NT2/D1 (cell line): Measurements from ENCODE around the gene ZNF599.
A peak's percentile ranks its signal among the peaks of the same experiment; 100 is the strongest.

Source experiments
- DNase-seq: peaks from one replicate; pipeline ENCODE4 v3.0.0-alpha.2; 2011; ENCODE audit warnings: low read depth, low spot score
- H3K27me3 ChIP-seq: 2 replicates; pipeline ENCODE4 v1.6.0; 2011; ENCODE audit warnings: mild to moderate bottlenecking; ENCODE audit not compliant: insufficient read length, insufficient read depth
- H3K36me3 ChIP-seq: 2 replicates; pipeline ENCODE4 v1.6.1; 2011; ENCODE audit warnings: mild to moderate bottlenecking, low read length, mixed read lengths; ENCODE audit not compliant: insufficient read depth, insufficient read length
- H3K4me1 ChIP-seq: 2 replicates; pipeline ENCODE4 v1.5.1; 2011; ENCODE audit not compliant: insufficient read depth, insufficient read length
- H3K4me3 ChIP-seq: 2 replicates; pipeline ENCODE4 v1.5.1; 2011; ENCODE audit warnings: low read depth; ENCODE audit not compliant: insufficient read length
- H3K9ac ChIP-seq: 2 replicates; pipeline ENCODE4 v1.6.0; 2011; ENCODE audit warnings: low read depth; ENCODE audit not compliant: insufficient read length
- H3K9me3 ChIP-seq: 2 replicates; pipeline ENCODE4 v1.5.1; 2011; ENCODE audit warnings: mild to moderate bottlenecking, low read length; ENCODE audit not compliant: insufficient read depth
- SUZ12 ChIP-seq: IDR thresholded peaks from 2 replicates; pipeline ENCODE4 v1.6.1; 2011; ENCODE audit not compliant: insufficient read length, insufficient read depth; ENCODE audit errors: extremely low read depth
- YY1 ChIP-seq: IDR thresholded peaks from 2 replicates; pipeline ENCODE4 v1.6.1; 2011; ENCODE audit not compliant: insufficient read length, insufficient read depth
- ZNF274 ChIP-seq: IDR thresholded peaks from 2 replicates; pipeline ENCODE4 v1.6.1; 2011; ENCODE audit warnings: mild to moderate bottlenecking, low read depth, low read length

Gene ZNF599

GRCh38 chr19:34722353-34722752, 50.7 kb downstream of the ZNF599 start:
- no peak overlapping the region for H3K4me3 ChIP-seq
- H3K9me3 ChIP-seq = no peaks in the 10 kb centered on the region
- no peaks in the 10 kb centered on the region for H3K4me1 ChIP-seq
- no peaks in the 10 kb centered on the region for H3K27me3 ChIP-seq
- H3K9ac ChIP-seq = no peak overlapping the region
- TF ChIP-seq SUZ12 = no peak
- TF ChIP-seq YY1 = no peak
- TF ChIP-seq ZNF274 = no peak
- no peak for DNase-seq
- H3K36me3 ChIP-seq = no peaks in the 10 kb centered on the region

- no peak for TF ChIP-seq YY1
- no peak for TF ChIP-seq ZNF274
- no peak for TF ChIP-seq SUZ12
- no peaks in the 10 kb centered on the region for H3K36me3 ChIP-seq
These were observed 57.7 kb downstream of the ZNF599 start for GRCh38 chr19:34715357-34715756.

GRCh38 chr19:34713262-34713637, 59.8 kb downstream of the ZNF599 start:
- TF ChIP-seq SUZ12 (no peak), YY1 (no peak), ZNF274 (no peak)
- H3K36me3 ChIP-seq = no peaks in the 10 kb centered on the region
- no peak for DNase-seq
- no peak overlapping the region for H3K4me3 ChIP-seq
- H3K9me3 ChIP-seq = peaks cover 38% of the 10 kb centered on the region
- H3K4me1 ChIP-seq = no peaks in the 10 kb centered on the region
- H3K9ac ChIP-seq = no peak overlapping the region
- no peaks in the 10 kb centered on the region for H3K27me3 ChIP-seq

More at GRCh38 chr19:34715357-34715756, 57.7 kb downstream of the ZNF599 start:
- Histone ChIP-seq H3K9me3 (peaks cover 38% of the 10 kb centered on the region), H3K4me3 (no peak overlapping the region), H3K9ac (no peak overlapping the region), H3K4me1 (no peaks in the 10 kb centered on the region), H3K27me3 (no peaks in the 10 kb centered on the region)
- DNase-seq = no peak

- peaks cover 38% of the 10 kb centered on the region for H3K9me3 ChIP-seq
- DNase-seq = peak; percentile 63
- H3K9ac ChIP-seq = no peak overlapping the region
- H3K4me3 ChIP-seq = no peak overlapping the region
- no peaks in the 10 kb centered on the region for H3K4me1 ChIP-seq
- no peaks in the 10 kb centered on the region for H3K27me3 ChIP-seq
- no peak for TF ChIP-seq ZNF274
- TF ChIP-seq SUZ12 = no peak
- no peak for TF ChIP-seq YY1
- no peaks in the 10 kb centered on the region for H3K36me3 ChIP-seq
These were observed 60.4 kb downstream of the ZNF599 start for GRCh38 chr19:34712395-34713261.

- no peaks in the 10 kb centered on the region for H3K36me3 ChIP-seq
- TF ChIP-seq SUZ12 = no peak
- TF ChIP-seq YY1 = no peak
- no peak for TF ChIP-seq ZNF274
- DNase-seq = no peak
- no peak overlapping the region for H3K9ac ChIP-seq
- no peaks in the 10 kb centered on the region for H3K4me1 ChIP-seq
- peaks cover 38% of the 10 kb centered on the region for H3K9me3 ChIP-seq
- H3K27me3 ChIP-seq = no peaks in the 10 kb centered on the region
- H3K4me3 ChIP-seq = no peak overlapping the region
These were observed 61.1 kb downstream of the ZNF599 start for GRCh38 chr19:34711890-34712289.
